ENCODE results near the gene CNTNAP2. TPM values are rescaled to one million over a fixed set of nuclear protein-coding genes. Genes with fewer than 3 reads are reported as not detected.

CNTNAP2 gene
- total RNA-seq, 6 experiments from 2014 or later = 1.8 to 8.1 (median 3.9) TPM

DNA sequence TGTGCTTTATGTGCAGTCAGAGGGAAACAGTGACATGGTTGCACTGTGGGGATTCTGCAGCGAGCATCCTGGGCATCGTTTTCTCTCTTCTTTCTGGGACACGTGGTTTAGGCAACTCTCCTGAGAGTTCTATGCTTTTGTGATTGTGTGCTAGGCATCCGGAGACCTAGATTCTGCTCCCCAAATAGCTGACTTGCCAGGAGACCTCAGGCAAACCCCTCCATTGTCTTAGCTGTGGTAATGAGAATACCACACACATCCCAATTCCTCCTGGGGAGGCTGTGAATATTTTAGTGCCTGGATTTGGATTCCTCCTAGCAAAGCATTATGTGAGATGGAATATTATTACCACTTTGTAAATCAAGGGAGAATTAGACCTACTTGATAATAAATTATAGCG, 1862.0 kb downstream of the CNTNAP2 start:
- intact Hi-C loops (cut with DNase I) = no loop called here
- Histone ChIP-seq H3K4me1 (no peaks in the 10 kb centered on the region), H3K9me3 (no peaks in the 10 kb centered on the region), H3K36me3 (no peaks in the 10 kb centered on the region), H3K27me3 (no peaks in the 10 kb centered on the region), H3K27ac (no peak overlapping the region), H3K4me3 (no peak overlapping the region)
- TF ChIP-seq, protein P1, sequence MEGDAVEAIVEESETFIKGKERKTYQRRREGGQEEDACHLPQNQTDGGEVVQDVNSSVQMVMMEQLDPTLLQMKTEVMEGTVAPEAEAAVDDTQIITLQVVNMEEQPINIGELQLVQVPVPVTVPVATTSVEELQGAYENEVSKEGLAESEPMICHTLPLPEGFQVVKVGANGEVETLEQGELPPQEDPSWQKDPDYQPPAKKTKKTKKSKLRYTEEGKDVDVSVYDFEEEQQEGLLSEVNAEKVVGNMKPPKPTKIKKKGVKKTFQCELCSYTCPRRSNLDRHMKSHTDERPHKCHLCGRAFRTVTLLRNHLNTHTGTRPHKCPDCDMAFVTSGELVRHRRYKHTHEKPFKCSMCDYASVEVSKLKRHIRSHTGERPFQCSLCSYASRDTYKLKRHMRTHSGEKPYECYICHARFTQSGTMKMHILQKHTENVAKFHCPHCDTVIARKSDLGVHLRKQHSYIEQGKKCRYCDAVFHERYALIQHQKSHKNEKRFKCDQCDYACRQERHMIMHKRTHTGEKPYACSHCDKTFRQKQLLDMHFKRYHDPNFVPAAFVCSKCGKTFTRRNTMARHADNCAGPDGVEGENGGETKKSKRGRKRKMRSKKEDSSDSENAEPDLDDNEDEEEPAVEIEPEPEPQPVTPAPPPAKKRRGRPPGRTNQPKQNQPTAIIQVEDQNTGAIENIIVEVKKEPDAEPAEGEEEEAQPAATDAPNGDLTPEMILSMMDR (IDR thresholded peaks at IDR 0.05) = no peak
- no peak for TF ChIP-seq POLR2A (IDR thresholded peaks at IDR 0.05)
- no peak for DNase-seq
- WGBS (ENCODE audit: insufficient coverage, low coverage, low lambda C conversion rate, missing lambda C conversion rate) = 48% methylated on average over 5 of the region's 5 CpGs
- ATAC-seq = no peak

DNA sequence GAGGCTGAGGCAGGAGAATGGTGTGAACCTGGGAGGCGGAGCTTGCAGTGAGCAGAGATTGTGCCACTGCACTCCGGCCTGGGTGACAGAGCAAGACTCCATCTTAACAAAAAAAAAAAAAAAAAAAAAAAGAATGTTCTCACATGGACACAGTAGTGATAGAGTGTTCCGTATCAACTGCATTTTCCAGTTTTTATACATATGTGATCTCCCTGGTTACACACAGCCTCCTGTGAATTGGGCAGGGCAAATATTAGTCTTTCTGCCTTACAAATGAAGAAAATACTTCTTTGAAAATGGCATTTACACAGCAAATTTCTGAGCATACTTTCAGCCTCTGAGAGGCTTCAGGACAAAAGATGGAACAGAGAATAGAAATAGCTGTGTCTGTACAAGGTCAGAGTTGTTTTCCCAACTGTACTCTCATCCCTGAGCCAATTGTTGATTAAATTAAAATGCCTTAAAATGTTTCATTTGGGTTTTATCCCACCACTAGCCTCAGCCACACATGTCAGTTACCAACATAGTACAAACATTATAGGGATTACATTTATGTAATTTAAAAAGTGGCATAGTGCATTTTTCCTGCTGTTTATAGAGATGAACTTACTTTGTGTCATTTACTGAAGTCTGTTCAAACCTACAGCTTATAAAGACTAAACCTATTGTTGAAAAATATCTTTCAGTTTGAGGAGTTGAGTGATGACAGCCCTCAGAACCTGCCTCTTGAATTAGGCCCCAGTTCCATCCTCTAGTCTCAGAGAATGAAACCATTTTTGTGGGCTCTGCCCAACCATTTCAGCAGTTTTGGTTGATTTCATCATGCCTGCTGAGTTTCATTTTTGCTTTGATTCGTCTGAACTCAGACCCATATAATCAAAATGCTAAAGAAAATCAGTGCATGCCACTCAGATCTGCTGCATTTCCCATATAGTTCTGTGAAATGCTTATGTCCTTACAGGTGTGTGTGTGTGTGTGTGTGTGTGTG, 1864.5 kb downstream of the CNTNAP2 start:
- no peaks in the 10 kb centered on the region for H3K4me1 ChIP-seq
- no peaks in the 10 kb centered on the region for H3K27me3 ChIP-seq
- H3K9me3 ChIP-seq = no peaks in the 10 kb centered on the region
- H3K27ac ChIP-seq = no peak overlapping the region
- 47% methylated on average over 4 of the region's 4 CpGs for WGBS (ENCODE audit: insufficient coverage, low coverage, low lambda C conversion rate, missing lambda C conversion rate)
- TF ChIP-seq, protein P1 (IDR thresholded peaks at IDR 0.05) = no peak
- TF ChIP-seq POLR2A (IDR thresholded peaks at IDR 0.05) = no peak
- H3K36me3 ChIP-seq = no peaks in the 10 kb centered on the region
- DNase-seq = no peak
- intact Hi-C loops (cut with DNase I) = no loop called here
- peak in 1 of 4 donors; percentile 41 for ATAC-seq
- no peak overlapping the region for H3K4me3 ChIP-seq

DNA sequence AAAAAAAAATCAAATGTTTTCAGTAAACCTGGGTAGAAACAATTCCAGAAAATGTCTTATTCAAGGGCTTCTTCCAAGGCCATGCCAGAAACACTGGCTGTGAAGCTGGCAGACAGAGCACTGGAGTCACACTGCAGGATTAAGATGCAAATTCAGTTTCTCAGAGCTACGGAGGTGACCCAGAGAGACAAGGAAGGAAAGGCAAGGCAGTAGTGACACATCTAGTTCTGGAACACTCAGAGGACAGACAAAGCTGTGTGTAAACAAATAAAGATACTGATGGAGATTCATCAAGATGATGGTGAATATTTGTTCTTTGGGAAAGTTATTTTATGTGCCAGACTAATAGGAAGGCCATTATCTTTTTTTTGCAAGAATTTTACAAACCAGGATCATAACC, 1865.7 kb downstream of the CNTNAP2 start:
- H3K4me1 ChIP-seq = no peaks in the 10 kb centered on the region
- H3K27ac ChIP-seq = no peak overlapping the region
- ATAC-seq (no peak), DNase-seq (no peak)
- H3K36me3 ChIP-seq = no peaks in the 10 kb centered on the region
- TF ChIP-seq, protein P1 (IDR thresholded peaks at IDR 0.05) = no peak
- no peak for TF ChIP-seq POLR2A (IDR thresholded peaks at IDR 0.05)
- 31% methylated on average over 1 of the region's 1 CpG for WGBS (ENCODE audit: insufficient coverage, low coverage, low lambda C conversion rate, missing lambda C conversion rate)
- intact Hi-C loops (cut with DNase I) = no loop called here
- H3K27me3 ChIP-seq = no peaks in the 10 kb centered on the region
- H3K9me3 ChIP-seq = no peaks in the 10 kb centered on the region
- no peak overlapping the region for H3K4me3 ChIP-seq

DNA sequence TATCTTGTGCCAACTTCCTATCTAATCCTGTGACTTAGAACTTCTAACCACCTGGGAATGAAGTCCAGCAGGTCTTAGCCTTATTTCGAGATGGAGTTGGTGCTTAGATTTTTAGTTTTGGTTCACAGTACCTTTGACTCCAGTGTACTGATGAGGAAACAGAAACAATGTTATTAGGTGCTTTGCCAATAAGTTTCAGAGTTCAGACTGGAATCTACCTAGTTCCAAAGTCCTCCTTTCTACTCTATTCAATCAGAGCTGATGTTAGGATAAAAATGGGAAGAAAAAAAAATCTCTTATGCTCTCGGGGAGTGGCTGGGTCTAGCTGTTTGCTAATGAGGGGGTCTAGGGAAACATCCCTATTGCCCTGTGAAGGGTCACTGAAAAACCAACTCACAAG, 1867.7 kb downstream of the CNTNAP2 start:
- no peaks in the 10 kb centered on the region for H3K4me1 ChIP-seq
- ATAC-seq (peak in 1 of 4 donors; percentile 35), DNase-seq (no peak)
- H3K36me3 ChIP-seq = no peaks in the 10 kb centered on the region
- no peak overlapping the region for H3K27ac ChIP-seq
- H3K27me3 ChIP-seq = no peaks in the 10 kb centered on the region
- TF ChIP-seq POLR2A (IDR thresholded peaks at IDR 0.05) = no peak
- TF ChIP-seq, protein P1 (IDR thresholded peaks at IDR 0.05) = no peak
- no peaks in the 10 kb centered on the region for H3K9me3 ChIP-seq
- intact Hi-C loops (cut with DNase I) = no loop called here
- WGBS (ENCODE audit: insufficient coverage, low coverage, low lambda C conversion rate, missing lambda C conversion rate) = 50% methylated on average over 2 of the region's 2 CpGs
- H3K4me3 ChIP-seq = no peak overlapping the region
